HFFc6 (cell line): ENCODE measurements around the gene PLN. TPM values are rescaled to one million over a fixed set of nuclear protein-coding genes. Genes with fewer than 3 reads are reported as not detected.

Source experiments
- DNase-seq: peaks from one replicate; pipeline ENCODE4 v3.0.0-alpha.2; 2018
- H3K27ac Mint-ChIP-seq: 2 replicates; pipeline ENCODE4 v1.8.0; 2020; ENCODE audit warnings: mild to moderate bottlenecking, mixed read lengths
- H3K27me3 Mint-ChIP-seq: 2 replicates; pipeline ENCODE4 v1.8.0; 2021; ENCODE audit warnings: mild to moderate bottlenecking, moderate library complexity, mixed read lengths; ENCODE audit not compliant: insufficient read depth
- H3K36me3 Mint-ChIP-seq: 2 replicates; pipeline ENCODE4 v1.8.0; 2021; ENCODE audit warnings: low read depth, mixed read lengths
- H3K4me1 Mint-ChIP-seq: 2 replicates; pipeline ENCODE4 v1.8.0; 2020; ENCODE audit warnings: low read depth, mixed read lengths
- H3K4me3 Mint-ChIP-seq: 2 replicates; pipeline ENCODE4 v1.8.0; 2020; ENCODE audit warnings: mild to moderate bottlenecking, moderate library complexity, mixed read lengths
- H3K9me3 Mint-ChIP-seq: 2 replicates; pipeline ENCODE4 v1.8.0; 2020; ENCODE audit warnings: mild to moderate bottlenecking, mixed read lengths
- CTCF ChIP-seq: fragments of 200-600 bp; sonication (generic); IDR thresholded peaks from 2 replicates; pipeline ENCODE4 v1.5.0; 2021; ENCODE audit warnings: antibody characterized with exemption, mild to moderate bottlenecking
- total RNA-seq, 6 experiments: library from RNA; stranded (reverse); fragmentation: NEBNext Ultra II Directional; extraction: Animal tissue kit (Norgen Biotek cat#: 25700); gene quantifications; 2 replicates in 1 of 6; 3 replicates in 5 of 6; pipeline ENCODE4 v1.2.3, GENCODE V29; 2021

PLN gene
- total RNA-seq, 6 experiments from 2014 or later, result not detected

GRCh38 chr6:118546880-118547218 lies 1.2 kb upstream of the PLN start:
- Mint-ChIP-seq H3K4me3 (no peak overlapping the region), H3K36me3 (no peaks in the 10 kb centered on the region), H3K27ac (no peak overlapping the region), H3K27me3 (no peaks in the 10 kb centered on the region), H3K9me3 (no peaks in the 10 kb centered on the region), H3K4me1 (peaks cover 41% of the 10 kb centered on the region)
- TF ChIP-seq CTCF, result no peak
- DNase-seq, result no peak

GRCh38 chr6:118548613-118549012 lies 517 bp downstream of the PLN start:
- DNase-seq, result no peak
- peaks cover 44% of the 10 kb centered on the region for H3K4me1 Mint-ChIP-seq
- no peak overlapping the region for H3K4me3 Mint-ChIP-seq
- no peak overlapping the region for H3K27ac Mint-ChIP-seq
- H3K27me3 Mint-ChIP-seq, result no peaks in the 10 kb centered on the region
- H3K9me3 Mint-ChIP-seq, result no peaks in the 10 kb centered on the region
- TF ChIP-seq CTCF, result no peak
- no peaks in the 10 kb centered on the region for H3K36me3 Mint-ChIP-seq

- TF ChIP-seq CTCF, result peak; percentile 70
- peak overlapping the region; percentile 5; the same call in 1 of the 2 replicates for H3K4me3 Mint-ChIP-seq
- peak overlapping the region; percentile 20 for H3K27ac Mint-ChIP-seq
- H3K36me3 Mint-ChIP-seq, result peaks cover 6% of the 10 kb centered on the region; the same call in 1 of the 2 replicates
- no peaks in the 10 kb centered on the region for H3K27me3 Mint-ChIP-seq
- DNase-seq, result peak; percentile 64
- peaks cover 36% of the 10 kb centered on the region for H3K4me1 Mint-ChIP-seq
- H3K9me3 Mint-ChIP-seq, result no peaks in the 10 kb centered on the region
These were observed 3.3 kb downstream of the PLN start for GRCh38 chr6:118551063-118552053.

GRCh38 chr6:118553132-118553531 lies 5.0 kb downstream of the PLN start:
- no peak for TF ChIP-seq CTCF
- Mint-ChIP-seq H3K4me3 (no peak overlapping the region), H3K4me1 (peaks cover 38% of the 10 kb centered on the region), H3K9me3 (no peaks in the 10 kb centered on the region), H3K36me3 (peaks cover 6% of the 10 kb centered on the region; the same call in 1 of the 2 replicates), H3K27me3 (no peaks in the 10 kb centered on the region), H3K27ac (no peak overlapping the region)
- no peak for DNase-seq

GRCh38 chr6:118554698-118555097 lies 6.6 kb downstream of the PLN start:
- no peak for TF ChIP-seq CTCF
- Mint-ChIP-seq H3K27me3 (no peaks in the 10 kb centered on the region), H3K4me1 (peaks cover 48% of the 10 kb centered on the region), H3K9me3 (no peaks in the 10 kb centered on the region), H3K36me3 (peaks cover 6% of the 10 kb centered on the region; the same call in 1 of the 2 replicates), H3K27ac (no peak overlapping the region), H3K4me3 (no peak overlapping the region)
- DNase-seq, result no peak
